Activated naive CD8-positive, alpha-beta T cell treated with anti-CD3 and anti-CD28 coated beads, Interleukin-2, amount 50 U/mL, for 16 hours (primary cell): Measurements from ENCODE around the gene KPNA4.
"Not testable (repeated sequence)": the region's sequence is repeated elsewhere in the genome, so short reads cannot be mapped to it uniquely, and the experiment has no call there.

ENCODE experiments used
- DNase-seq: peaks from one replicate; pipeline ENCODE4 v3.0.0-alpha.2; 2020; ENCODE audit warnings: low read depth, low spot score

KPNA4 gene

DNA sequence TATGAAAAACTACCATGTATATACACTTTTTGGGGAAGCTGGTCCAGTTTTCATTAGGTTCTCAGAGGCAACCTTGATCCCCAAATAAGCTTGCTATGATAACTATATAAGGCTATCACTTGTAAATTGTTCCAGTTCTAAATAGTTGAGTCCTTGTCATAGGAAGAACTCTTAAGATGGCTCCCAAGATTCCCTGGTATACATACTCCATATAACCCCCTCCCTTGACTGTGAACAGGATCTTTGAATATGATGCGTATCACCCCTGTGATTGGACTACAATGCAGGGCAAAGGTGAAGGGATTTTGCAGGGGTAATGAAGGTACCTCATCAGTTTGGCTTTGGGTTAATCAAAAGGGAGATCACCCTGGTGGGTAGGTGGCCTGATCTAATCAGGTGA lies 67.2 kb downstream of the KPNA4 start:
- no peak for DNase-seq

DNA sequence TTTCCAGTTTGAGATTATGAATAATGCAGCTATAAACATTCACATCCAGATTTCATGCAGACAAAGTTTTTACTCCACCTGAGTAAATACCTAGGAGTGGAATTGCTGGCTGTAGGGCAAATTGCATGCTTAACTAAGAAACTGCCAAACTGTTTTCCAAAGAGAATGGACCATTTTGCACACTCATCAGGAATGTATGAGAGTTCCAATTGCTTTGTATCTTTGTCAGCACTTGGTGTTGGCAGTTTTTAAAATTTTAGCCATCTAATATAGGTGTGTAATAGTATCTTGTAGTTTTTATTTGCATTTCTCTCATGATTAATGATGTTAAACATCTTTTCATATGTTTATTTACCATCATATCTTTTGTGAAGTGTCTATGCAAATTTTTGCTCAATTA lies 75.2 kb downstream of the KPNA4 start:
- DNase-seq: no peak

DNA sequence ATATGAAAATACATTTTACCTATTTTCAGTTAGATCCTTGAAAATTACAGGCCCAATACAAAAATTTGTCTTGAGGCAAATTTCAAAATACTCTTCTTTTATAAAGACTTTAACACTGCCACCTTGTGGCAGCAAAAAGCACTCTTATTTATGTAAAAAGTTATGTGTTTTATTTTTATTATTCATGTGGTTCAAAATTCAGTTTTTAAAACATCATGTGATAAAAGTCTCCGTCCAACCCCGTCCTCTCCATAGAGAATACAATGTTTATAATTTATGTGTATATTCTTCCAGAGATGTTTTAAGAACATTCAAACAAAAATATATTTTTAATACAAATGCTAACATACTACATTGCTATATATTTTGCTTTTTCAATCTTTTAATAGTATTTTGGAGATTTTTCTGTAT lies 78.9 kb downstream of the KPNA4 start:
- no peak for DNase-seq

DNA sequence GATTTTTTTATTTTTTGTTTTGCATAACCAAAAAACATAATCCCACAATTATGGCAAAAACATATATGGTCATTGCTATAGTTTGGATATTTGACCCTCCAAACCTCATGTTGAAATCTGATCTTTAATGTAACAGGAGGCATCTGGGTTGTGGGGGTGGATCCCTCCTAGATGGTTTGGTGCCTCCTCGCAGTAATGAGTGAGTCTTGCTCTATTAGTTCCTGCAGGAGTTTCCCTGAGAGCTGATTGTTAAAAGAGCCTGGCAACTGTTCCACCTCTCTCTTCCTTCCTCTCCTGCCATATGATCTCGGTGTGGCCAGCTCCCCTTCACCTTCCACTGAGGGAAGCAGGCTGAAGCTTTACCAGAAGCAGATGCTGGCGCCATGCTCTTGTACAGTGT lies 82.6 kb downstream of the KPNA4 start:
- DNase-seq: no peak

GRCh38 chr3:160481856-160482255 lies 83.5 kb downstream of the KPNA4 start:
- DNase-seq: no peak

GRCh38 chr3:160480931-160481330 lies 84.4 kb downstream of the KPNA4 start:
- no peak for DNase-seq

DNA sequence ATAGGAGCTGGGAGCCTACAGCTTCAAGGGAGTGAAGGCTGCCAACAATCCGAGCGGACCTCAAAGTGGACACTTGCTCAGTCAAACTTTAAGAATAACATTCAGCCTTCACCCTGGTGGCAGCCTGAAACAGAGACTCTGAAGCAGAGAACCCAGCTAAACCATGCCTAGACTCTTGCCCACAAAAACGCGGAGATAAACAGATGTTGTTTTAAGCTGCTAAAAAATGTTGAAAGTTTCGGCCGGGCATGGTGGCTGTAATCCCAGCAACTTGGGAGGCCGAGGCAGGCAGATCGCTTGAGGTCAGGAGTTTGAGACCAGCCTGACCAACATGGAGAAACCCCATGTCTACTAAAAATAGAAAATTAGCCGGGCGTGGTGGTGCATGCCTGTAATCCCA lies 86.0 kb downstream of the KPNA4 start:
- DNase-seq: no peak

- DNase-seq: no peak
These were observed 87.0 kb downstream of the KPNA4 start for GRCh38 chr3:160478338-160478737.

DNA sequence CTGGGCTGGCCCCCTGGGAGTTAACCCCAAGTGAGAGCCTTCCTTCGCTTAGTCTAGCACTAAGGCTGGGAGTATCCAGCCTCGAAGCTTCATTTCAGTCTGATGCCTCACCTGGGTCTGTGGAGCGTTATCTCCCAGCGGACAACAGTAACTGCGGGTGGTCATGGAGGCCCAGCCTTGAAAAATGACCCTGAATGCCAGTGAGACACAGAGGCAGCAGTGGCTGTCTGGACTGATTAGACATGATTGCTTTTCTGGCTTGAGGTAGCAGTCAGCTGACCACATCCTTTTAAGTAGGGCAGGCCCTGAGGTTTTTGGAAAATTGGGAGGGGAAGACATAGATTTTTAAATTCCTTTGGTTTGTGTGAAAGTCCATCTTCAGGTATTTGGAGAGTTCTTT lies 87.6 kb downstream of the KPNA4 start:
- DNase-seq: no peak

- no peak for DNase-seq
These were observed 89.5 kb downstream of the KPNA4 start for GRCh38 chr3:160475884-160476283.

- no peak for DNase-seq
These were observed 90.2 kb downstream of the KPNA4 start for GRCh38 chr3:160475153-160475552.

DNA sequence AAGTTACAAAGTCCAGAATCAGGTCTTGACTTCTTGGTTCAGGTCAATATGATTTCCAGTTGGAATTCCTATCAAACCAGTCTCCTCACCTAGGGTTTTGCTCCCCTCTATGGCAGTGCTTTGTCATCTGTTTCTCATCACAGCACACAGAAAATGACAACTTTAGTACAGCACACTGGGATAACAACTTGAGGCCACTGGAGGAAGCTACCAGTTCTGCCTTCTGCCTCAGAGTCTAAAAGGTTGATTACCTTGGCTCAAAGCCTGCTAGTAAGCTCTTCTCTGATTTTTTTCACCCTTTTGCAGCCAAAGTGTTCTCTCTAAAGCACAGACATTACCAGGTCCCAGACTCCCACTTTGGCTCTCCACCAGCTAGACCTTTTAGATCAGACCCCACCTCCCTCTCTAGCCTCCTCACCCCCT lies 90.9 kb downstream of the KPNA4 start:
- no peak for DNase-seq

- DNase-seq: no peak
These were observed 91.4 kb downstream of the KPNA4 start for GRCh38 chr3:160473978-160474377.

DNA sequence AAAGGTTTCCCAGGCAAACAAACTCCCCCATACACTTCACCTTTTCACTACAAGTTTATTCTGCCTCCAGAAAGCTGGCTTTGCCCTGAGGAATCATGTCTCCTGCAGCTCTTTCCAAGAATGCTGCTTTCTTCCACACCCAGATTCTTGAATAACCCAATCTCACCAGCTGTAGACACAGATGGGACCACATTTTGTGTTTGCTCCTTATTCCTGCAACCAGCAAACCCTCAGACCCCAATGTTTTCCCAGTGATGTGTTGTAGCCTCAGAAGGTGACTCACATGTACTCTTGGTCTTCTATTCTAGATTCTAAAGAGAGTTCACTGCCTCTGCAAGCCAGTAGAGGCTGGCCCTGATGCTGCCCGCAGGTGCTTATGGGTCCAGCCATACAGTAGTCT lies 92.2 kb downstream of the KPNA4 start:
- no peak for DNase-seq

DNA sequence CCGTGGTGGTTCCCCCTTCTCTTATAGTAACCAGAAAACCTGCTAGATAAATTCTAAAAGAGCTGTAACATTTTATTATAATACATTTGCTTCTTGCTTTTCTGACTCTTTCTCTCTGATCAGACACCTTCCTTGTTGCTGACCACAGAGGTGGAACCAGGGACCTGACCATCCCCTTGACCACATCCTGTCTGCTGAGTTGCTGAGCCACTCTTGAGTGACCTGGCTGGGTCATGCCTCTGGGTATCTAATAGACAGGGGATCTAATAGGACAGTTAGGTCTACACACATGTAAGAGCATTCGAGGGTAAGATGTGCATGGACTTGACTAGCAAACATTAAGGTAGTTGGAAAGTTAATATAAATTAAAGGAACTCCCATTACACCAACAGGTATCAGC lies 93.0 kb downstream of the KPNA4 start:
- no peak for DNase-seq

DNA sequence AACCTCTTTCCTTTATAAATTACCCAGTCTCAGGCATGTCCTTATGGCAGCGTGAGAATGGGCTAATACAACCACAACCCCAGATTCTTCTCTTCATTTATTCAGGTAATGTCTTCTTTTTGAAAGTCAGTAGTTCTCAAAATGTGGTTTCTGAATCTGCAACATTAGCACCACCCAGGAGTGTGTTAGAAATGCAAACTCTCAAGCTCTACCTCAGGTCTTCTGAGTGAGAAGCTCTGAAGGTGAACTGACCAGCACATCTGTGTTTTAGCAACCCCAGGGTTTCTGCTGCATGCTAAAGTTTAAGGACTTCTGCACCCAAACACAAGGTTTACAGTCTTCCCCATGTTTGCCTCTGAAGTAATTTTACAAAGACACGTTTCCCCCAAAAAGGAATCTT lies 93.5 kb downstream of the KPNA4 start:
- DNase-seq: no peak

DNA sequence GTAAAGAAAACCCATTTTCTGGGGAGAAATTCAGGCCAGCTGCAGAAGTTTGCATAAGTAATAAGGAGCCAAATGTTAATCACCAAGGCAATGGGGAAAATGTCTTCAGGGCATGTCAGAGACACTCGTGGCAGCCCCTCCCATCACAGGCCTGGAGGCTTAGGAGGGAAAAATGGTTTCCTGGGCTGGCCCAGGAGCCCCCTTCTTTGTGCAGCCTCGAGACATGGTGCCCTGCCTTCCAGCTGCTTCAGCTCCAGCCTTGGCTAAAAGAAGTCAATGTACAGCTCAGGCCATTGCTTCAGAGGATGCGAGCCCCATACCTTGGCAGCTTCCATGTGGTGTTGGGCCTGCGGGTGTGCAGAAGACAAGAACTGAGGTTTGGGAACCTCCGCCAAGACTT lies 95.2 kb downstream of the KPNA4 start:
- DNase-seq: no peak

DNA sequence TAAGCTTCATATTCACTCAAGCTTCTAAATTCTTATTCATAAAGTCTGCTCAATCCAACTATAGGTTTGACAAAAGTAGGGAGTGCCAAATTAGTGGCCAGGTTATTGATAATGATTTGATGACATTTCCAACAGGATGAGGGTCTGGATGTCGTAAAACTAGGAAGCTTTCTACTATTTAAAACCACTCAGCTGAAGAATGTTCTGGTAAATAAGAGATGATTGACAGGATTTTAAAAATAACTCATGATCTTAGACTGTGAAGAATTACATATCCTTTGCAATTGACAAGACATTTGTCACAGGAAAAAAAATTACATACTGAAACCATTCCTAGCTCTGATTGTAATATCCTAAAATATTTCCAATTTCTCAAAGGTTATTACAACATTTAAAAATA lies 100.4 kb downstream of the KPNA4 start:
- DNase-seq: no peak

DNA sequence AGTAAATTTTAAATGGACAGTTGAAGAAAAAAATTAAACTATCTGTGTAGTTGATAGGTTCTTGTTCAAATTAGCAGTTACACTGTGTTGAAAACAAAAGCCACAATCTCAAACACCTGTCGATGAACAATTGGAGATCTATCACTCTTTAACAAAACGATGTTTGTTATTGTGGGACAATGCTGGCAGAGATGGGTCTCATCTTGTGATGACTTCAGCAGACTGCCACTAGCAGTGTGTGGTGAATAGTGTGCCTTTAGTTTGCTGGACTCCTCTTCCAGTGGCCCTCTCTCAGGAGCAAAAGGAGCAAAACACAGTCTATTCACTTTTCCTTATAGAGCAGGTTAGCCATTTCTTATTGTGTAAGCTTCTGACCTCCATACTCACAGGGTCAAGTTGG lies 101.0 kb downstream of the KPNA4 start:
- no peak for DNase-seq

GRCh38 chr3:160460033-160460432 lies 105.3 kb downstream of the KPNA4 start:
- DNase-seq: no peak

GRCh38 chr3:160459450-160459970 lies 105.9 kb downstream of the KPNA4 start:
- DNase-seq: no peak

- DNase-seq: no peak
These were observed 107.2 kb downstream of the KPNA4 start for GRCh38 chr3:160458151-160458550.

- DNase-seq: no peak
These were observed 109.5 kb downstream of the KPNA4 start for GRCh38 chr3:160455846-160456245.

GRCh38 chr3:160454995-160455394 lies 110.4 kb downstream of the KPNA4 start:
- no peak for DNase-seq

- not testable (repeated sequence) for DNase-seq
These were observed 113.1 kb downstream of the KPNA4 start for GRCh38 chr3:160452251-160452650.
